ENCODE results near the gene NUCKS1.
A peak's percentile ranks its signal among the peaks of the same experiment; 100 is the strongest.

Gene NUCKS1

DNA sequence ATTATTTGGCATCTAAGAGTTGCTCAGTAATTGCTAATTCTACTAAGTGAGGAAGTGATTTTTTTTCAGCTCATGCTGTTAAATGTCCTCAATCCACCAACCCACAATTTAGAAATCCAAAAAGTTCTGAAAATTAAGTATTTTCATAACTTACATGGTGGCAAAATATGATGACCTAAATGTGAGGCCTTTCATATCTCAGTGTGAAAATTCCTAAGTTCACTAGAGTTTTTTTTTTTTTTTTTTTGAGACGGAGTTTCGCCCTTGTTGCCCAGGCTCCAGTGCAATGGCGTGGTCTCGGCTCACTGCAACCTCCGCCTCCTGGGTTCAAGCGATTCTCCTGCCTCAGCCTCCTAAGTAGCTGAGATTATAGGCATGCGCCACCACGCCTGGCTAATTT lies 5.6 kb downstream of the NUCKS1 start:
- H3K9ac ChIP-seq (ENCODE audit: low read depth, low read length, poor library complexity, severe bottlenecking) = peak overlapping the region; percentile 4
- no peaks in the 10 kb centered on the region for H3F3A ChIP-seq (ENCODE audit: low read depth)
- H4K20me1 ChIP-seq (ENCODE audit: insufficient read depth, low read length, poor library complexity, severe bottlenecking) = peaks cover 91% of the 10 kb centered on the region
- H3K36me3 ChIP-seq (ENCODE audit: insufficient read depth, low read length) = peaks cover 15% of the 10 kb centered on the region; the same call in 1 of the 2 replicates
- H3K27me3 ChIP-seq (ENCODE audit: insufficient read depth, low read length, poor library complexity, severe bottlenecking) = no peaks in the 10 kb centered on the region
- TF ChIP-seq EZH2phosphoT487 (IDR thresholded peaks at IDR 0.05; ENCODE audit: borderline replicate concordance) = no peak
- TF ChIP-seq, protein P1, sequence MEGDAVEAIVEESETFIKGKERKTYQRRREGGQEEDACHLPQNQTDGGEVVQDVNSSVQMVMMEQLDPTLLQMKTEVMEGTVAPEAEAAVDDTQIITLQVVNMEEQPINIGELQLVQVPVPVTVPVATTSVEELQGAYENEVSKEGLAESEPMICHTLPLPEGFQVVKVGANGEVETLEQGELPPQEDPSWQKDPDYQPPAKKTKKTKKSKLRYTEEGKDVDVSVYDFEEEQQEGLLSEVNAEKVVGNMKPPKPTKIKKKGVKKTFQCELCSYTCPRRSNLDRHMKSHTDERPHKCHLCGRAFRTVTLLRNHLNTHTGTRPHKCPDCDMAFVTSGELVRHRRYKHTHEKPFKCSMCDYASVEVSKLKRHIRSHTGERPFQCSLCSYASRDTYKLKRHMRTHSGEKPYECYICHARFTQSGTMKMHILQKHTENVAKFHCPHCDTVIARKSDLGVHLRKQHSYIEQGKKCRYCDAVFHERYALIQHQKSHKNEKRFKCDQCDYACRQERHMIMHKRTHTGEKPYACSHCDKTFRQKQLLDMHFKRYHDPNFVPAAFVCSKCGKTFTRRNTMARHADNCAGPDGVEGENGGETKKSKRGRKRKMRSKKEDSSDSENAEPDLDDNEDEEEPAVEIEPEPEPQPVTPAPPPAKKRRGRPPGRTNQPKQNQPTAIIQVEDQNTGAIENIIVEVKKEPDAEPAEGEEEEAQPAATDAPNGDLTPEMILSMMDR (conservative IDR thresholded peaks at IDR 0.05; ENCODE audit: low read length) = no peak
- H3K79me2 ChIP-seq (ENCODE audit: insufficient read depth, low read length) = peaks cover 100% of the 10 kb centered on the region
- no peaks in the 10 kb centered on the region for H3K9me2 ChIP-seq (replicated peaks; ENCODE audit: low read depth, low read length)
- no peaks in the 10 kb centered on the region for H3K9me3 ChIP-seq (ENCODE audit: insufficient read depth, low read depth, low read length)
- H3K4me1 ChIP-seq (ENCODE audit: insufficient read depth, low read length, poor library complexity, severe bottlenecking) = peaks cover 58% of the 10 kb centered on the region
- peak overlapping the region; percentile 52 for H3K4me3 ChIP-seq (ENCODE audit: low read length, poor library complexity, severe bottlenecking)
- H2AFZ ChIP-seq (ENCODE audit: low read length) = no peak overlapping the region
- peak overlapping the region; percentile 91 for H3K4me2 ChIP-seq (ENCODE audit: low read depth, low read length, poor library complexity, severe bottlenecking)

DNA sequence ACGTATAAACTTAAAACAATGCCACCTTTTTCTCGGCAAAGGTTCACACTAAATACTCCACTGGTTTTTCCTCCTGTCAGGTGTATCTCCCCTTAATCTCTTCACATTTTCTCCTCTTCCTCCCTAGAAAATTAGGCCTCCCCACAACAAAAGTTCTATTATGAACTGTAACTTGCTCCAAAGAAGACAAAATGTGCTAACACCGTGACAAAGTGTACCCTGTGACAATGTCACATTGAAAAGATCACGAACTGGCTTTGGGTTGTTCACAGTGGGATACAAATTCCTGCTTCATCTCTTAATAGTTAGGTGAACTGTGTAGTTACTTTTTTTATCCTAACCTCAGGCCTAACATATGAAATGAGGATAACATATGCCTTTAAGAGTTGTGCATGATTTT lies 6.0 kb downstream of the NUCKS1 start:
- no peaks in the 10 kb centered on the region for H3K9me3 ChIP-seq (ENCODE audit: insufficient read depth, low read depth, low read length)
- peaks cover 100% of the 10 kb centered on the region for H3K79me2 ChIP-seq (ENCODE audit: insufficient read depth, low read length)
- peaks cover 19% of the 10 kb centered on the region; the same call in 1 of the 2 replicates for H3K36me3 ChIP-seq (ENCODE audit: insufficient read depth, low read length)
- H2AFZ ChIP-seq (ENCODE audit: low read length) = no peak overlapping the region
- H3K9ac ChIP-seq (ENCODE audit: low read depth, low read length, poor library complexity, severe bottlenecking) = peak overlapping the region; percentile 4
- no peaks in the 10 kb centered on the region for H3K27me3 ChIP-seq (ENCODE audit: insufficient read depth, low read length, poor library complexity, severe bottlenecking)
- no peaks in the 10 kb centered on the region for H3F3A ChIP-seq (ENCODE audit: low read depth)
- peak overlapping the region; percentile 52 for H3K4me3 ChIP-seq (ENCODE audit: low read length, poor library complexity, severe bottlenecking)
- TF ChIP-seq EZH2phosphoT487 (IDR thresholded peaks at IDR 0.05; ENCODE audit: borderline replicate concordance) = no peak
- TF ChIP-seq, protein P1 (conservative IDR thresholded peaks at IDR 0.05; ENCODE audit: low read length) = no peak
- H3K9me2 ChIP-seq (replicated peaks; ENCODE audit: low read depth, low read length) = no peaks in the 10 kb centered on the region
- peaks cover 58% of the 10 kb centered on the region for H3K4me1 ChIP-seq (ENCODE audit: insufficient read depth, low read length, poor library complexity, severe bottlenecking)
- H4K20me1 ChIP-seq (ENCODE audit: insufficient read depth, low read length, poor library complexity, severe bottlenecking) = peaks cover 93% of the 10 kb centered on the region
- H3K4me2 ChIP-seq (ENCODE audit: low read depth, low read length, poor library complexity, severe bottlenecking) = peak overlapping the region; percentile 91

DNA sequence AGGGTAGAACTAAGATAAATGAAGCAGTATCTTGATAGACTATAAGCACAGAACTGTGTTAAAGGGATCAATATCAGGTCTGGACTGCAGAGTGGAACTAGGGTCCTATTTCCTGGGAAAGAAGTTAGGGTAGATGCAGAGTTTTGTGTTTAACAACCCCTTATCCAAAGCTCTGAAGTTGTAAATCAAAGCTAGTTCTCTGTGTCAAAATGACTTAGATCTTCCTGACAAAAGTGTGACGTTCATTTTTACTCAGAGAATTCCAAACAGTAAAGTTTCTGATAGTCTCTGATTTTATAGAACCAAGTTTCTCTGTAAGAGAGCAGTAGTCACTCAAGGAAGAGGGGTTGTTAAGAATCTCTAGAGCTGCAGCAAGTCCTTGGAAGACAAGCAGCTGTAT lies 8.3 kb downstream of the NUCKS1 start:
- no peaks in the 10 kb centered on the region for H3K9me2 ChIP-seq (replicated peaks; ENCODE audit: low read depth, low read length)
- peaks cover 43% of the 10 kb centered on the region for H3K4me1 ChIP-seq (ENCODE audit: insufficient read depth, low read length, poor library complexity, severe bottlenecking)
- H3K4me3 ChIP-seq (ENCODE audit: low read length, poor library complexity, severe bottlenecking) = no peak overlapping the region
- H2AFZ ChIP-seq (ENCODE audit: low read length) = no peak overlapping the region
- peaks cover 100% of the 10 kb centered on the region for H3K79me2 ChIP-seq (ENCODE audit: insufficient read depth, low read length)
- H3K4me2 ChIP-seq (ENCODE audit: low read depth, low read length, poor library complexity, severe bottlenecking) = peak overlapping the region; percentile 34
- no peaks in the 10 kb centered on the region for H3K27me3 ChIP-seq (ENCODE audit: insufficient read depth, low read length, poor library complexity, severe bottlenecking)
- TF ChIP-seq EZH2phosphoT487 (IDR thresholded peaks at IDR 0.05; ENCODE audit: borderline replicate concordance) = no peak
- TF ChIP-seq, protein P1 (conservative IDR thresholded peaks at IDR 0.05; ENCODE audit: low read length) = no peak
- no peaks in the 10 kb centered on the region for H3F3A ChIP-seq (ENCODE audit: low read depth)
- H4K20me1 ChIP-seq (ENCODE audit: insufficient read depth, low read length, poor library complexity, severe bottlenecking) = peaks cover 86% of the 10 kb centered on the region
- no peak overlapping the region for H3K9ac ChIP-seq (ENCODE audit: low read depth, low read length, poor library complexity, severe bottlenecking)
- no peaks in the 10 kb centered on the region for H3K9me3 ChIP-seq (ENCODE audit: insufficient read depth, low read depth, low read length)
- peaks cover 18% of the 10 kb centered on the region; the same call in 1 of the 2 replicates for H3K36me3 ChIP-seq (ENCODE audit: insufficient read depth, low read length)
